Kidney epithelial cell (primary cell): ENCODE data around the gene CCSER2. TPM values are rescaled to one million over a fixed set of nuclear protein-coding genes. Genes with fewer than 3 reads are reported as not detected.
"Not testable (repeated sequence)": the region's sequence is repeated elsewhere in the genome, so short reads cannot be mapped to it uniquely, and the experiment has no call there.

Experiments
- DNase-seq: peaks from one replicate; pipeline ENCODE4 v3.0.0-alpha.2; 2010; ENCODE audit warnings: low read depth
- H3K27me3 ChIP-seq: 2 replicates; pipeline ENCODE4 v1.6.0; 2011; ENCODE audit warnings: low read length; ENCODE audit not compliant: control insufficient read depth, insufficient read depth
- H3K36me3 ChIP-seq: 2 replicates; pipeline ENCODE4 v1.5.1; 2011; ENCODE audit warnings: low read length; ENCODE audit not compliant: control insufficient read depth, insufficient read depth
- H3K4me3 ChIP-seq: 2 replicates; pipeline ENCODE4 v1.5.1; 2011; ENCODE audit warnings: low read depth, mild to moderate bottlenecking, control low read depth, low read length
- total RNA-seq: library from RNA; depleted of rRNA; stranded (reverse); fragments of >200 nt; gene quantifications from 2 replicates; pipeline ENCODE4 v1.2.3, GENCODE V29; 2015
- TF ChIP-seq, protein P1 (sequence below): IDR thresholded peaks from 2 replicates; pipeline ENCODE4 v1.5.1; 2011; ENCODE audit warnings: mild to moderate bottlenecking, moderate library complexity, low read length, control low read depth, inconsistent platforms; ENCODE audit not compliant: insufficient read depth, poor library complexity, severe bottlenecking

CCSER2 gene
- total RNA-seq, 1 donor from 2014 or later: 28.0 TPM

DNA sequence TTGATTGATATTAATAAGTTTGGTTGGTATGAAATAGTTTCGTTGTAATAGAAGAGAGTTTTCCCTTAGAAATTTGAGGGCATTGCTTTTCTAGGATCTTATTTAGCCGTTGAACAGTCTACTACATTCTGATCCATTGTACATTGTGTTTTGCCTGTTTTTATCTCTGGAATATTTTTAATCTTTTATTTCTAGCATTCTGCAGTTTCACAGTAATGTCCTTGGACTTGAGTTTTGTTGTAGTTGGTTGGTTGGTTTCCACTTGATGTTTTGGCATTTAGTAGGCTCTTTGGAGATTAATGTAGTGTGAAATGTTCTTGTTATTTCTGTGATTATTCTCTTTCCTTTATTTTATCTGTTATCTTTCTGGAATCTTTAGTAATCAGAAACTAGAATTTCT lies 112.4 kb downstream of the CCSER2 start:
- no peak for DNase-seq
- TF ChIP-seq, protein P1, sequence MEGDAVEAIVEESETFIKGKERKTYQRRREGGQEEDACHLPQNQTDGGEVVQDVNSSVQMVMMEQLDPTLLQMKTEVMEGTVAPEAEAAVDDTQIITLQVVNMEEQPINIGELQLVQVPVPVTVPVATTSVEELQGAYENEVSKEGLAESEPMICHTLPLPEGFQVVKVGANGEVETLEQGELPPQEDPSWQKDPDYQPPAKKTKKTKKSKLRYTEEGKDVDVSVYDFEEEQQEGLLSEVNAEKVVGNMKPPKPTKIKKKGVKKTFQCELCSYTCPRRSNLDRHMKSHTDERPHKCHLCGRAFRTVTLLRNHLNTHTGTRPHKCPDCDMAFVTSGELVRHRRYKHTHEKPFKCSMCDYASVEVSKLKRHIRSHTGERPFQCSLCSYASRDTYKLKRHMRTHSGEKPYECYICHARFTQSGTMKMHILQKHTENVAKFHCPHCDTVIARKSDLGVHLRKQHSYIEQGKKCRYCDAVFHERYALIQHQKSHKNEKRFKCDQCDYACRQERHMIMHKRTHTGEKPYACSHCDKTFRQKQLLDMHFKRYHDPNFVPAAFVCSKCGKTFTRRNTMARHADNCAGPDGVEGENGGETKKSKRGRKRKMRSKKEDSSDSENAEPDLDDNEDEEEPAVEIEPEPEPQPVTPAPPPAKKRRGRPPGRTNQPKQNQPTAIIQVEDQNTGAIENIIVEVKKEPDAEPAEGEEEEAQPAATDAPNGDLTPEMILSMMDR: no peak
- Histone ChIP-seq H3K27me3 (no peaks in the 10 kb centered on the region), H3K36me3 (no peaks in the 10 kb centered on the region), H3K4me3 (no peak overlapping the region)

DNA sequence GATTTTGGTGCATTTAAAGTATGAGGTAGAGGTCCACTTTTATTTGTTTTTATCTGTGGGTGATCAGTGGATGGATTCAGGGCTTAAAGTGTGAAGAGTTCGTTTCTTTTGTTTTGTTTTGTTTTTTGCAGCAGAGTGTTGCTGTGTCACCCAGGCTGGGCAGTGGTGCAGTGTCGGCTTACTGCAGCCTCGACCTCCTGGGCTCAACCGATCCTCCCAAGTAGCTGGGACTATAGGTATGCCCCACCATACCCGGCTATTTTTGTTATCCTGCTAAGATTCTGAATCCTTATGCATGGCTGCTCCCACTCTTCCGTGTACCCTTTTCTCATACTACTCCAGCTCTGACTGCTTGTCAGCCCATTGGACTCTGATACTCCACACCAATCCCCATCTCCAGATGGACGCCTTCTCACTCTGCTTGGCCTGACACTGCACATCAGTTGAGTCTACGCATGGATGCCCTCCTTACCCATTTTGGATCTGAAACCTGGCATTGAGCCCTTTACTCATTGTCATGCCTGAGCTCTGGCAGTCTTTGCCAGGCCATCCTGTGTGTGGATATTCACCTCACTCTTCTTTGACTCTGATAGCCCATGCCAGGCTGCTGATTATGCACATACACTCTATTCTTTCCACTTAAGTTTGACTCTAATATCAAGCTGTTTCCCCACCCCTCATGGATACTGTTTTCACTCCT lies 119.5 kb downstream of the CCSER2 start:
- TF ChIP-seq, protein P1: no peak
- Histone ChIP-seq H3K27me3 (no peaks in the 10 kb centered on the region), H3K36me3 (no peaks in the 10 kb centered on the region), H3K4me3 (no peak overlapping the region)
- no peak for DNase-seq

DNA sequence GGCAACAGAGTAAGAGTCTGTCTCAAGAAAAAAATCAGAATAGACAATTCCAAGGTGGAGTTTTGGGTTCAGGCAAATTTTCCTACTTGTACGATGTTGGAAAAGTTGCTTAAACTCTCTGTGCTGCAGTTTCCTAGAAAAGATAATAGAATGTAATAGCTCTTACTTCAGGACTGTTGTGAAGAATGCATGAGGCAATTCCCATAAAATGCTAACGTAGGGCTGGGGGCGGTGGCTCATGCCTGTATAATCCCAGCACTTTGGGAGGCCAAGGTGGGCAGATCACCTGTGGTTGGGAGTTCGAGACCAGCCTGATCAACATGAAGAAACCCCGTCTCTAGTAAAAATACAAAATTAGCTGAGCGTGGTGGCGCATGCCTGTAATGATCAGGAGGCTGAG lies 121.0 kb downstream of the CCSER2 start:
- H3K27me3 ChIP-seq, H3K4me3 ChIP-seq, DNase-seq, H3K36me3 ChIP-seq: not testable (repeated sequence)

DNA sequence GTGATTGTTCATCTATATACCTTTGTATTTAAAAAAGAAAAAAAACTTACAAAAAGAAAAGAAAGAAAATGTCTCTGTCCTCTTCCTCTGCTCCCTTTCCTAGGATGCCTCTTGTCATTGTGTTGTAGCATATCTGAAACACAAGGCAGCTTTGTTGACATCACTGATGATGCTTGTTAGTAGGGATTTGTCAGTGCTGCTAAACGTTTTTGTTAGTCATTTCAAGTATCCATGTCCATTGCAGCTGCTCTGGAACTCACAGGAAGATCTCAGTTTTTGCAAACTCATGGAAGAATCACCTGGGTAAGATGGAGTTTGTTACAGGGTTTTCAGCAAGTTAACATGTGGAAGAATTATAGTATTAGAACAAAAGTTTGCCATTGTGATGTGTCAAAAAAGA lies 123.6 kb downstream of the CCSER2 start:
- Histone ChIP-seq H3K27me3 (no peaks in the 10 kb centered on the region), H3K4me3 (no peak overlapping the region), H3K36me3 (no peaks in the 10 kb centered on the region)
- TF ChIP-seq, protein P1: no peak
- no peak for DNase-seq

DNA sequence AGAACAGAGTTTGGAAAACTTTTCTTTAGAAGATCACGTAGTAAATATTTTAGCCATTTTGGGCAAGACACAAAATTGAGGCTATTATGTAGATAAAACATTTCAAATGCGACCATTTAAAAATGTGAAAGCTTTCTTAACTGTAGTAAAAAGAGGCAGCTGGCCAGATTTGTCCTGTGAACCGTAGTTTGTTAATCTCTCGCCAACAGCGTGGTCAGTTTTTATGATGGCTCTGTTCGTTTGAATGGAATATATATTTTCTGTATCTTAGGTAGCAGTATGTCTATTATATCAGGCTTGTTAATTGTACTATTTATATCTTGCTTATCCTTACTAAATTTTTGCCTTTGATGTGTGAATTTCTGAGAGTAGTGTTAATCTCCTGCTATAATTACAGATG lies 124.9 kb downstream of the CCSER2 start:
- no peak for DNase-seq
- Histone ChIP-seq H3K36me3 (no peaks in the 10 kb centered on the region), H3K4me3 (no peak overlapping the region), H3K27me3 (no peaks in the 10 kb centered on the region)
- TF ChIP-seq, protein P1: no peak

DNA sequence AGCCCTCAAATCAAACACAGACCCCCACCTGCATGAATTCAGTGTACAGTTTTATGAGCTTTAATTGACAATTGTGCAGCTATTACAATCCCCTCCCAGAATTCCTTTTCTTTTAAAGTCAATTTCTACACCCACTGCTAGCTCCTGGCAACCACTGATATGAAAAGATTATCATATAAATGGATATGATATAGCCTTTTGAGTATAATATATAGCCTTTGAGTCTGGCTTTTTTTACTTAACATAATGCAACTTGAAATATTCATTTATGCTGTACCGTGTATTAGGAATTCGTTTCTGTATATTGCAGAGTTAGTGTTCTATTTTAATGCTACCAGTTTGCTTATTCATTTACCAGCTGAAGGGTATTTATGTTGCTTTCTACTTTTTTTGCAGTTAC lies 127.7 kb downstream of the CCSER2 start:
- no peaks in the 10 kb centered on the region for H3K36me3 ChIP-seq
- TF ChIP-seq, protein P1: no peak

More for the DNA sequence above, 127.7 kb downstream of the CCSER2 start:
- no peak for DNase-seq
- Histone ChIP-seq H3K27me3 (no peaks in the 10 kb centered on the region), H3K4me3 (no peak overlapping the region)
